HG02884 (cell line): ENCODE data around the gene SDR9C7.
"Not testable (repeated sequence)": the region's sequence is repeated elsewhere in the genome, so short reads cannot be mapped to it uniquely, and the experiment has no call there.

Experiments used
- ATAC-seq: cut with Tn5 transposase; IDR thresholded peaks from one replicate; pipeline ENCODE4 v1.9.1; 2021; ENCODE audit warnings: mild to moderate bottlenecking, moderate library complexity; ENCODE audit not compliant: unreplicated experiment

Gene SDR9C7

DNA sequence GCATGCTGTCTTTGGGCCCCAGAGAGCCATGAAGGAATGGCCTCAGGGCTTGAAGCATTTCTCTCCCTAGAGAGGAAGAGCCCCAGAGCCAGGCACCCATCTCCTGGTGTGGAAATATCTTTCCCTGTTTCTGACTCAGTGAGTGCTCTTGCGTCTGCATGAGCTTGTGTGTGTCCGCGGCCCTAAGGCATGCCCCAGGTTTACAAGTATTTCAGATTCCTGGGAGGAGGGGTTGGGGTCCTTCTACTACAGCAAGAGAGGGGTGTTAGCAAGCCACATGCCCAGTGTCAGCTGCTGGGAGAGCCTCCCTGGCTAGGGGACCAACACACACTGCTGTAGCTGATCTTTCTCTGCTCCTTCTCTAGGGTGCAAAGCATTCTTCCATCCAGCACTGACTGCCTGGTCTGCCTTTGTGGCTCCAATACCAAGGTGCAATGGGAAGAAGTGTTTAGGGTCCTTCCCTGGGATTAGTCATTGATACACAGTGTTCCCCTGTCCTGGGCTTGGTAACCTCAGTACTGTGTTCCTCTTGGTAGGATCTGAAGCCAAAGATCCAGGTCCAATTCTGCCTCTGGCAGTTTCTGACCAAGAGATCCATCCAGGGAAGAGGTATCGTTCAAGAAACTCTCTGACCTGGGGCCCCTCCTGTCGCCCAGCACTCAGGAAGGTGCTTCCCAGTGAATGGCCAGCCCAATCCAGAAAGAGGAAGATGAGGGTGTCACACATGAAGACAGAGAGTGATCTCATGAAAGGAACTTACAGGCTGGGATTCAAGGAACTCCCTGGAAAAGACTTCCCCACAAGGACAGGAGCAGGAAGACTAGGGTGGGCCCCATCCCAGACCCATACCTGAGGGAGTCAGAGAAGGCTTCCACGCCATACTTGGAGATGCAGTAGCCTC is 20.1 kb upstream of the SDR9C7 start:
- no peak for ATAC-seq

GRCh38 chr12:56953314-56953713 is 19.1 kb upstream of the SDR9C7 start:
- no peak for ATAC-seq

GRCh38 chr12:56951582-56952339 is 17.6 kb upstream of the SDR9C7 start:
- no peak for ATAC-seq

- no peak for ATAC-seq
Measured at GRCh38 chr12:56948881-56949280, 14.7 kb upstream of the SDR9C7 start.

DNA sequence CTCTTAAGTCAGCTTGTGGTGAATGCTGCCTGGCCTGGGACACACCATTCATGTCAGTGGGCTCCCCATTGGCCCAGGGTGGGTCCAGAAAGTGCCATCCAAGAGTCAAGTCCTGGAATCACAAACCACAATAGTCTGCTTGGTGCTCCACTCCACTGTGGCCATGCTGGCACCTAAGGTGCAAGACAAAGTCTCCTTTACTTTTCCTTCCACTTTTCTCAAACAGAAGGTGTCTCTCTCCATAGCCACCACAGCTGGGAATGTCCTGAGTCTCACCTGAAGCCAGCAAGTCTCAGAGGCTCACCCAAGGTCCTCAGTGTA is 14.2 kb upstream of the SDR9C7 start:
- ATAC-seq, result no peak

- no peak for ATAC-seq
Measured at GRCh38 chr12:56947633-56948456, 13.6 kb upstream of the SDR9C7 start.

- ATAC-seq, result no peak
Measured at GRCh38 chr12:56943878-56944277, 9.7 kb upstream of the SDR9C7 start.

- not testable (repeated sequence) for ATAC-seq
Measured at GRCh38 chr12:56943374-56943773, 9.2 kb upstream of the SDR9C7 start.

DNA sequence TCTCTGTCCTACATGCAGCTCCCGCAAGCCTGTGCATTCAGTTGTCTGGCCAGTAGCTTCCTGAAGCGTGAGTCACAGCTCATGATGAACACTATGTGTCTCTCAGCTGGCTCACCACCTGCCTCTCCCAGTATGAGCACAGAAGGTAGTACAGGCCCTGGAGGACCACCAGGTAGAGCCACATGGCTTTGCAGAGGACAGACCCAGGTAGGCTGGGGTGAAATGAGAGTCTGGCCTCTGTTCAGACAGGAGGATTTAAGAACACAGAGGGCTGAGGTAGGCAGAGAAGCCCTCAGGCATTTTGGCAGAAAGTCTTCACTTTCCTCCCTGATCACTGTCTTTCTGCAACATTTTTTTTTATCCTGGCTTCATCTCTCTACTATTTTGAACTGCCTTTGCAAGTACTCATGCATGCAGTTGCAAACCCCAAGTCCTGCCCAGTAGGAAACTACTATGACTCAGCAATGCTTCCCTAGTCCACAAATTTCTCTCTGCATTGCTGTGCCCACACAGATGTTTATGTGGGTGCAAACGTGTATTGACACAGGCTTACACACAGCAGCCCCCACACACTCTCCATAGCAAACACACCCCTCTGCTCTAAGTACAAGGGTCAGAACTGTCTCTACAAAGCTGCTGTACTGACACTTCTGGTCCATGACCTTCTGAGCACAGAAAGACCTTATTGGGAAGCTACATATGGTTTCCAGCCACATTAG is 7.2 kb upstream of the SDR9C7 start:
- ATAC-seq, result no peak

- not testable (repeated sequence) for ATAC-seq
Measured at GRCh38 chr12:56940942-56941298, 6.7 kb upstream of the SDR9C7 start.

DNA sequence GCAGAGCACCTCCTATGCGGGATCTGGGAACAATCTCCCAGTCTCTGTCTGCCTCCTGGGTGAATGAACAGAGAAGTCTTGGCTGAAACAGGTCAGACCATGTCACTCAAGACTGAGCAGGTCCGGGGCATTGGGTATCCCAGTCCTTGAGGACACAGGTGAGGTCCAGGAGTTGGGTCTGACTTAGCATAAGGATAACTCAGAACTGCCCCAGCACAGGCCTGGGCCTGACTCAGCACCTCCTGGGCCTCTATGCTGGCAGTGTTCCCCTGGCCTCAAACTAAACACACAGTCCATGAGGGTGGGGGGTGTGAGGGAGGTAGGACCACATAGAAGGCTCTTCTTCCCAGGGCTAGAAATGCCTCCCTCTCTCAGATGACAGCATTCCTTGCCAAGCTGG is 1.5 kb upstream of the SDR9C7 start:
- no peak for ATAC-seq

DNA sequence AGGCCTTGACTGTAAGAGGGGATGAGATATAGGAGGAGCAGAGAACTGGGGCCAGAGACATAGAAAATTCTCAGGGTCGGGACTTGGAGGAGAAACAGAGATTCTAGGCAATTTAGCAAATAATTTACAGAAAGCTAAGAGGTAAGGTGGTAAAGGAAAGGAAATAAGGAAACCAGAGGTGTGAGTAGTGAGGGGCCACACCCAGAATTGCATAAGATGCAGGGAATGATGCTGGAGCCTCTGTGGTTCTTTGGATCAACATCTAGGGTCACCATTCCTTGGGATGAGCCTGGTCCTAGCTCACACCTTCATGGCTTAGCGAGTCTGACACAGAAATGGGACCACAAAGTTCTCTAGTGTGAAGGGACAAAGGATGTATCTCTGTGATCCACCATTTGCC is 949 bp upstream of the SDR9C7 start:
- ATAC-seq, result no peak

DNA sequence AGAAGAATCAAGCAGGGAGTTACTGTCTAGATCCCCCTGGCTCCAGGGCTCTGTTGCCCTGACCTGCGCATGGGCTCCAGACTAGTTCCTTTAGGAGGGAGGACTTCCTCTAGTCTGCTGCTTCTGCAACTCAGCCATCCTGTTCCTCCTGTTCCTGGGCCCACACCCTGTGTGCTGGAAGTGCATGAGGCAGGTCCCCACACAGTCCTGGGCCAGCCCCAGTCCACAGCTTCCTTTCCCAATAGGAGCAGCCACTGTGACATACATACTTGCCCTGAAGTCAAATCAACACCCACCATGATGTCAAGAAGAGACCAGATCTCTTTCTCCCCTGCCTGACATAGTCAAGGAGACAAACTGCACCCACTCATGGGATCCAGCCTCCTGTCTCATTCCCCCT is 1.3 kb downstream of the SDR9C7 start:
- ATAC-seq, result no peak

DNA sequence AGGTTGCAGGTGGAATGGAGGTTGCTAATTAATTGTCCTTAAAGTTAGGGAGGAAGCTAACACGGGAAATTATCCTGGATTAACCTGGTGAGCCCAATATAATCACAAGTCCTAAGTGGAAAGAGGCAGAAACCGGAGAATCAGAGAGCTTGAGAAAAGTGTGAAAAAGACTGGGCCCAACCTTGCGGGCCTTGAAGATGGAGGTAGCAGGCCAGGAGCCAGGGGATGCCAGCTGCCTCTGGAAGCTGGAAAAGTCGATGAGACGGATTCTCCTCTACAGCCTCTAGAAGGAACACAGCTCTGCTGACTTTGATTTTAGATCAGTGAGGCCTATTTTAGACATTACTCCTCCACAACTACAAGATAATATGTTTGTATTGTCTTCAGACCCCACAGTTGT is 2.1 kb downstream of the SDR9C7 start:
- no peak for ATAC-seq

DNA sequence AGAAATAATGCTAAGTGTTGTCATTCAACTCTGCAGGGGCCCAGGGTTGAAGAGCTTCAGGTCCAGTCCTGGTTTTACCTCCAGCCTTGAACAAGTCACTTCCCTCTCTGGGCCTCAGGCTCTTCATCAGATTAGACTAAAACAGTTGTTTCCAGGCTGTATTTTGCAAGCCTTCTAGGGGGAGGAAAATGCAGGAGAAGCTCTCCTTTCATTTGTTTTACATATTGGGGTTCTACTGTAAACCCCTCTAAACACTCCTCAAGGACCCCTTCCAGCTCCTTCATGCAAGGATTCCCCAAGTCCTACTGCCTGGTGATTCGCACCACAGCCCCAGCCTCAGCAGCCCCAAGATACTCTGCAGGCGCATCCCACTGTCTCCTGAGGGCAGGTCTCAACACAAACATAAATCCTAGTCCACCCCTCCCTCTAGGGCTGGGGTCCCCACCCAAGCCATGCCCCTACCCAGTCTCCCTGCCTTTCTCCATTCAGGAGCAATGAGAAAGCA is 2.7 kb downstream of the SDR9C7 start:
- no peak for ATAC-seq

DNA sequence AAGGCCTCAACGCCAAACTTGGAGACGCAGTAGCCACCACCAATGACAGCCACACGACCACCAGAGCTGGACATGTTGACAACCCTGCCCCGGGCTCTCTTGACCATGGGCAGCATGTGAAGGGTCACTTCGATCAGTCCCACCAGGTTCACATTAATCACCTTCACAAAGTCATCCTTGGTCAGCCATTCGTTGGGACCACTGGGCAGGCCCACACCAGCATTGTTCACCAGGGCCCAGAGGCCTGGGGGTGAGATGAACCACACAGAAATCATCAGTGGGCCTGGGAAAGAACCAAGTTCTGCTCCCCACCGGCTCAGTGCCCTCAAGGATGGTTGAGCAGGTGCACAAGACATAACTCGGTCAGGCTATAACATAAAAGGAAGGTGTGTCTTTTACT is 4.0 kb downstream of the SDR9C7 start:
- no peak for ATAC-seq

GRCh38 chr12:56929780-56930179 is 4.4 kb downstream of the SDR9C7 start:
- ATAC-seq, result no peak

GRCh38 chr12:56928262-56928661 is 5.9 kb downstream of the SDR9C7 start:
- ATAC-seq, result no peak

- ATAC-seq, result no peak
Measured at GRCh38 chr12:56927281-56927680, 6.9 kb downstream of the SDR9C7 start.

GRCh38 chr12:56922031-56922430 is 12.2 kb downstream of the SDR9C7 start:
- no peak for ATAC-seq

DNA sequence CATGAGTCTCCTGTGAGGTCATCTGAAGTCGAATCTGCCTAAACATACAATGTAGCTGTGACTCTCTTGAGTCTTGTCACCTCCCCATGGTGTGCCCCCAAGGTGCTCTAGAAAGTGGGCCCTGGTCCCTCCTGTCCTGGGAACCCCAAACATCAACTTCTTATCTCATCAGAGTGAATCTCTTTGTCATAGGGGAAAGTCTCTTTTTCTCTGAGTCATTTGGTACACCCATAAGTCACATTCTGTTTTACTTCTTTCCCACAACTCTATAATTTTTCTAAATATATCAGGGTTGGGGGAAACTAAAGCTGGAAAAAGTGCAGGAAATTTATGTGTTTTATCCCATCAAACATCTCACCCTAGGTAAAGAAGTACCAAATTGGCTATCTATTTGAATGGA is 12.9 kb downstream of the SDR9C7 start:
- no peak for ATAC-seq
